ENCODE results near the gene ARID5B.
"Not testable (repeated sequence)": the region's sequence is repeated elsewhere in the genome, so short reads cannot be mapped to it uniquely, and the experiment has no call there.

ARID5B gene

GRCh38 chr10:62027841-62028501 is 126.5 kb downstream of the ARID5B start:
- TF ChIP-seq, protein P1, sequence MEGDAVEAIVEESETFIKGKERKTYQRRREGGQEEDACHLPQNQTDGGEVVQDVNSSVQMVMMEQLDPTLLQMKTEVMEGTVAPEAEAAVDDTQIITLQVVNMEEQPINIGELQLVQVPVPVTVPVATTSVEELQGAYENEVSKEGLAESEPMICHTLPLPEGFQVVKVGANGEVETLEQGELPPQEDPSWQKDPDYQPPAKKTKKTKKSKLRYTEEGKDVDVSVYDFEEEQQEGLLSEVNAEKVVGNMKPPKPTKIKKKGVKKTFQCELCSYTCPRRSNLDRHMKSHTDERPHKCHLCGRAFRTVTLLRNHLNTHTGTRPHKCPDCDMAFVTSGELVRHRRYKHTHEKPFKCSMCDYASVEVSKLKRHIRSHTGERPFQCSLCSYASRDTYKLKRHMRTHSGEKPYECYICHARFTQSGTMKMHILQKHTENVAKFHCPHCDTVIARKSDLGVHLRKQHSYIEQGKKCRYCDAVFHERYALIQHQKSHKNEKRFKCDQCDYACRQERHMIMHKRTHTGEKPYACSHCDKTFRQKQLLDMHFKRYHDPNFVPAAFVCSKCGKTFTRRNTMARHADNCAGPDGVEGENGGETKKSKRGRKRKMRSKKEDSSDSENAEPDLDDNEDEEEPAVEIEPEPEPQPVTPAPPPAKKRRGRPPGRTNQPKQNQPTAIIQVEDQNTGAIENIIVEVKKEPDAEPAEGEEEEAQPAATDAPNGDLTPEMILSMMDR (IDR thresholded peaks at IDR 0.05; ENCODE audit: insufficient read depth, low read length, missing control alignments): no peak
- no peak overlapping the region for H3K4me3 ChIP-seq (ENCODE audit: low read depth, low read length)
- DNase-seq (ENCODE audit: low read depth, low spot score): no peak
- CTCF ChIA-PET: interaction anchor here (0.9 to 3.0 kb wide), 5 partner anchors 9 to 131 kb away, joined by 3 to 12 read pairs (median 3); no protein-coding TSS in a partner anchor
- POLR2A ChIA-PET: no interaction called here

DNA sequence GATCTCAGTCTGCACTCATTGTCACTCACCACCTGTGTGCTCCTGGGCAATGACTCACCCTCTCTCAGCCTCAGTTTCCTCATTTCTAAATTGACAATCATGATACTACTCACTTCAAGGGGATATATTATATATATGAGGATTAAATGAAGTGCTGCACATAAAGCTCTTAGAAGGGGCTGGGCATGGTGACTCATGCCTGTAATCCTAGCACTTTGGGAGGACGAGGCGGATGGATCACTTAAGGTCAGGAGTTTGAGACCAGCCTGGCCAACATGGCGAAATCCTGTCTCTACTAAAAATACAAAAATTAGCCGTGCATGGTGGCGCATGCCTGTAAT is 127.0 kb downstream of the ARID5B start:
- POLR2A ChIA-PET; DNase-seq (ENCODE audit: low read depth, low spot score); H3K4me3 ChIP-seq (ENCODE audit: low read depth, low read length): not testable (repeated sequence)
- CTCF ChIA-PET: interaction anchor here (0.9 to 1.8 kb wide), 3 partner anchors 10 to 132 kb away, joined by 3 to 10 read pairs (median 3); no protein-coding TSS in a partner anchor

DNA sequence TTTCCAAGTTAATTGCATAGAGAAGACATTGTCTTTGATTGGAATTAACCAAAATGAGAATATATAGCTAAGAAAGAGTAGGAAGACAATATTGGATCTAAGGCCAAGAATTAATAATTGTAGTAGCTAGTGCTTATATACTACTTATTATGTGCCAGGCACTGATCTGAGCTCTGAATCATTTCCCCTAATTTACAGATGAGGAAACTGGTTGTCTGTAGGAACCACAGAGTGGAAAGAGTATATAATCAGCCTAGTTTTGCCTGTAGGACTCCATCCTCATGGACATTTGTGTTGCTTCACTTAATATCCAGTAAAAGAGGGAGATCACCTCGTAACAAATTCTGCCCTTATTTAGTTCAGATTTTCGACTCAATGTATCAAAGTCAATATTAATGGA is 127.9 kb downstream of the ARID5B start:
- TF ChIP-seq, protein P1 (IDR thresholded peaks at IDR 0.05; ENCODE audit: insufficient read depth, low read length, missing control alignments): no peak
- H3K4me3 ChIP-seq (ENCODE audit: low read depth, low read length): no peak overlapping the region
- DNase-seq (ENCODE audit: low read depth, low spot score): no peak
- CTCF ChIA-PET: interaction anchor here (1.2 to 2.1 kb wide), 4 partner anchors 9 to 86 kb away, joined by 3 to 10 read pairs (median 6); no protein-coding TSS in a partner anchor
- POLR2A ChIA-PET: no interaction called here

DNA sequence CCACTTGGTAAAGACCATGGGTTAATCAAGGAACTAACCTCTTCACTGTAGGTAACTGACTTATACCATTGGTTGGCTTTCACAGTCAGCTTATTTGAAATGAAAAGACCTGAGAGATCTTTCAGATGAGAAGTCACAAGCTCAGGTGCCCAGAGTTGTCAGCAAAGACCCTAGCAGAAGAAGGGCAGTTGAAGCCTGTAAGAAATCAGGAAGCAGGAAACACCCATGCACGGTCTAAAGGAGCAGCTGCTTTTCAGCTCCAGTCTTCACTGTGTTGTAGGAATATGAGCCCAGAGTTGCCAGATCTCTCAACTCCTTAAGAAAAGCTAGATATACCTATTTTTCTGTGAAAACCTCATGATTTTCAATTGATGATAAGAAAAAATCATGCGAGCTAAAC is 130.0 kb downstream of the ARID5B start:
- ChIA-PET POLR2A (no interaction called here), CTCF (interaction anchor here (0.8 kb wide), 1 partner anchor 9 kb away, joined by 3 read pairs; no protein-coding TSS in a partner anchor)
- TF ChIP-seq, protein P1 (IDR thresholded peaks at IDR 0.05; ENCODE audit: insufficient read depth, low read length, missing control alignments): no peak
- H3K4me3 ChIP-seq (ENCODE audit: low read depth, low read length): no peak overlapping the region
- DNase-seq (ENCODE audit: low read depth, low spot score): no peak

DNA sequence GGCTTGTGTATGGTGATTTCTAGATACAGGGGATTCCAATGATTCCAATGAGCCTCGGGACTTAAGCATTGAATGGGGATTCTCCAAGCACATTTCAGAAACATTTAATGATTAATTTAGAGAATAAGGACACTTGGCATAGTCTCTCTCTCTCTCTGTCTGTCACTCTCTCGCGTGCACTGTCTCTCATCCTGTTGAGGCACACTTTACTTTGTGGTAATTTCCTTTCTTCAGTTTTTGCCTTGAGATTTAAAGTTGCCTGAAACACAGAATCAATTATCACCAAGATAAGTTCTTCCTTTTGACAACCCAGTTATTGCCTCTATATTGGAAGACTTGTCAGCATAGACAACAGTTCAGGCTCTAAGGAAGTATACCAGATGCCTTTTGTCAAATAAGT is 131.6 kb downstream of the ARID5B start:
- TF ChIP-seq, protein P1 (IDR thresholded peaks at IDR 0.05; ENCODE audit: insufficient read depth, low read length, missing control alignments): no peak
- ChIA-PET POLR2A (no interaction called here), CTCF (interaction anchor here (1.5 to 12.7 kb wide), 2 partner anchors 135 to 213 kb away, joined by 4 to 215 read pairs; no protein-coding TSS in a partner anchor)
- no peak overlapping the region for H3K4me3 ChIP-seq (ENCODE audit: low read depth, low read length)
- DNase-seq (ENCODE audit: low read depth, low spot score): no peak

DNA sequence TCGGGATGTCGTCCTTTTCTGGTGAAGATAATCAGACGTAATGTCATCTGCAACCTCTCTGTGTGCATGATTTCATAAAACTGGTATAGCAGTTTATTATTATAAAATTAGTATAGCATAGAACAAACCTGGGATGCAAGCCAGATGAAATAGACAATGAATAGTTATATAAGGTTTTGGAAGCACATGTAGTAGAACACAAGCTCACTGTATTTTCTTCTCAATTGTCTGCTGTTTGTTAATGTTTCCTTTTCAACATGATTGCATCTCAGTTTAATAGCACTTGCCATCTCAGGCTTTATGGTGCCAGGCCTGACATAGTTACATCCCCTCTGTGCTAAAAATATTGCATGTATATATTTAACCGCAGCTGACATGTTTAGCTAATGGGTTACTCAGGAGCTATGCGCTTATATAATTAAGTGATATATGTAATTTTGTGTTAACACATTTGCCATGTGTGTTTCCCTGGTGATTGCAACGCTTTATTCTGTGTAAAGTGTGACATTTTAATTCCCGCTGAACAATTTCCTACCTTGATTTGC is 132.7 kb downstream of the ARID5B start:
- ChIA-PET POLR2A (no interaction called here), CTCF (interaction anchor here (0.7 to 12.7 kb wide), 4 partner anchors 9 to 212 kb away, joined by 3 to 215 read pairs (median 4); no protein-coding TSS in a partner anchor)
- no peak for DNase-seq (ENCODE audit: low read depth, low spot score)
- TF ChIP-seq, protein P1 (IDR thresholded peaks at IDR 0.05; ENCODE audit: insufficient read depth, low read length, missing control alignments): no peak
- H3K4me3 ChIP-seq (ENCODE audit: low read depth, low read length): no peak overlapping the region
